SJCRH30 (cell line): ENCODE measurements around the gene MAD1L1. TPM values are rescaled to one million over a fixed set of nuclear protein-coding genes. Genes with fewer than 3 reads are reported as not detected.
"Not testable (repeated sequence)": the region's sequence is repeated elsewhere in the genome, so short reads cannot be mapped to it uniquely, and the experiment has no call there.

Experiments used
- DNase-seq, 2 experiments: peaks; one replicate each; pipeline ENCODE4 v3.0.0-alpha.2; 2015 to 2020
- H3K27ac ChIP-seq: fragments of 250-450 bp; sonication (Bioruptor Pico); 2 replicates; pipeline ENCODE4 v1.5.1; 2020; ENCODE audit warnings: mild to moderate bottlenecking, moderate library complexity
- H3K27me3 ChIP-seq: fragments of 250-450 bp; sonication (Bioruptor Pico); 2 replicates; pipeline ENCODE4 v1.5.1; 2020; ENCODE audit warnings: mild to moderate bottlenecking, moderate library complexity
- H3K36me3 ChIP-seq: fragments of 250-450 bp; sonication (Bioruptor Pico); 2 replicates; pipeline ENCODE4 v1.5.1; 2020; ENCODE audit warnings: mild to moderate bottlenecking, moderate library complexity
- H3K4me1 ChIP-seq: fragments of 250-450 bp; sonication (Bioruptor Pico); 2 replicates; pipeline ENCODE4 v1.5.1; 2020; ENCODE audit warnings: mild to moderate bottlenecking, moderate library complexity
- H3K4me3 ChIP-seq: fragments of 250-450 bp; sonication (Bioruptor Pico); 2 replicates; pipeline ENCODE4 v1.5.1; 2020; ENCODE audit warnings: mild to moderate bottlenecking, moderate library complexity
- H3K9me3 ChIP-seq: fragments of 250-450 bp; sonication (Bioruptor Pico); replicated peaks from 2 replicates; pipeline ENCODE4 v1.5.1; 2020; ENCODE audit warnings: mild to moderate bottlenecking, moderate library complexity
- total RNA-seq: library from RNA; depleted of rRNA; stranded (reverse); fragments of >200 nt; shearing (Covaris generic); gene quantifications from 2 replicates; pipeline ENCODE4 v1.2.3, GENCODE V29; 2014

MAD1L1 gene
- total RNA-seq, 1 experiment from 2014 or later: 31.5 TPM

DNA sequence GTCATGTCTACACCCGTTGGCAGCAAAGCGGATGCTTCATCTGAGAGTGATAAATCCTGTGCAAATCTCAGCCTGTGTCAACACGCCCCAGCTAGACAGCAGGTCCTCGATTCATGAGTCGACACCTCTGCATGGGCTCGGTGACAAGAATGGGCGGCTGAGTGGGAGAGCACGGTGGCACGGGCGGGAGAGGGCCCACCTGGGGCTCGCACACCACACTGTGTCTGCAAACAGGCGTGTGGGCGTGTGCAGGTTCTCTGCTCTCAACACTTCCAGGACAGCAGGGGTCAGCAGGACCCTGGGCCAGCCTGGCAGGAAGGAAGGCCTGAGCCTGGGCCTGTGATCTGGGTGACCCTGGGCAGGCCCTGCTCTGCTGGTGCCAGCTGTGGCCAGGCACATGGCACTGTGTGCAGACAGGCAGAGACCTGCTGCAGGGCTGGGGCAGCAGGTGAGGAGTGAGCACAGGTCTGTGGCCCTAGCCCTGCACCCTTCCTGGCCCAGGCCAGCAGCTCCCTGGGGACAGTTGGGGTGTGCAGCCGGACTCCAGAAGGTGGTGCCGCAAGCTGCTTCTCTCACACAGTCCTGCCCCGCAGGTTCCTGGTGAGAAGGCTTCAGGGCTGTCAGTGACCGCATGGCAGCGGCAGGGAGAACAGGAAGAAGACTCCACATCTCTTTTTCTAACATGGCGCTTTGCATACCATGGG, 346.2 kb downstream of the MAD1L1 start:
- H3K4me1 ChIP-seq: peaks cover 4% of the 10 kb centered on the region; the same call in 1 of the 2 replicates
- H3K27me3 ChIP-seq: no peaks in the 10 kb centered on the region
- no peaks in the 10 kb centered on the region for H3K36me3 ChIP-seq
- DNase-seq: no peak
- H3K27ac ChIP-seq: no peak overlapping the region
- no peaks in the 10 kb centered on the region for H3K9me3 ChIP-seq
- H3K4me3 ChIP-seq: no peak overlapping the region

GRCh38 chr7:1885465-1886226, 347.1 kb downstream of the MAD1L1 start:
- H3K4me3 ChIP-seq: no peak overlapping the region
- H3K27me3 ChIP-seq: no peaks in the 10 kb centered on the region
- H3K9me3 ChIP-seq: no peaks in the 10 kb centered on the region
- no peaks in the 10 kb centered on the region for H3K36me3 ChIP-seq
- H3K27ac ChIP-seq: no peak overlapping the region
- no peak for DNase-seq
- peaks cover 4% of the 10 kb centered on the region; the same call in 1 of the 2 replicates for H3K4me1 ChIP-seq

GRCh38 chr7:1884583-1885350, 348.0 kb downstream of the MAD1L1 start:
- Histone ChIP-seq H3K9me3 (no peaks in the 10 kb centered on the region), H3K36me3 (no peaks in the 10 kb centered on the region), H3K27ac (no peak overlapping the region), H3K27me3 (no peaks in the 10 kb centered on the region), H3K4me1 (peaks cover 2% of the 10 kb centered on the region; the same call in 1 of the 2 replicates), H3K4me3 (no peak overlapping the region)
- no peak for DNase-seq

DNA sequence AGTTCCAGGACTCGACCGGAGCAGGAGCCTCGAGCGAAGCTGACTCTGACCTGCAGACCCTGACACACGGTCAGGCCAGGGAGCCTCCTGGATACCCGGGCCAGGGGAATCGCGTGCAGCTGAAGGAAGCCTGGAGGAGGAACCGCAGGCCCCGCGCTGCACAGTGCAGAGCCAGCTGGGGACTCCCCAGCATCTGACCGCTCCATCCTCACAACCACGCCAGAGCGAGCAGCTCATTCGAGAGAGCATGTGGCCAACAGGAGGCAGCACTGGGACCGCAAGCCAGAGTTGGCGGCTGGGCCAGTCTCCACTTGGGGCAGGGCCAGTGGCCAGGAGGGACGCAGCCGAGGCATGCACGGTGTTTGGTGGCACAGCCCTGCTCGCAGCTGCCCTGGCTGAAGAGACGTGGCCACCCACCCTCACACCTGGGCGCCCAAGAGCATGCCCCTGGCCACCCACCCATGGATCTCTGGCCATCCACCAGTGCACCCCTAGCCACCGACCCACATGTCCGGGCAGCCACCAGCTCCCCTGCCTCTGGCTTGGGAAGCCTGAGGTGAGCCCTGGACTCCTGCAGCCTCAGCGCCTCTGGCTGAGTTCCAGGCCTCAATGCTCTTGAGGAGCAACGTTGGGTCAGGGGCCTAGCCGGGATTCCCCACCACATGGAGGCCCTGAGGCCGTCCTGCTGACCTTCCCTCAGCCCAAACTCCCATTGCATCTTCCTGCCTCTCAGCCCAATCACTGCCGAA, 348.7 kb downstream of the MAD1L1 start:
- Histone ChIP-seq H3K27ac (no peak overlapping the region), H3K27me3 (no peaks in the 10 kb centered on the region), H3K36me3 (no peaks in the 10 kb centered on the region), H3K4me3 (no peak overlapping the region), H3K9me3 (no peaks in the 10 kb centered on the region), H3K4me1 (no peaks in the 10 kb centered on the region)
- no peak for DNase-seq

GRCh38 chr7:1883031-1883761, 349.5 kb downstream of the MAD1L1 start:
- Histone ChIP-seq H3K27ac (no peak overlapping the region), H3K36me3 (no peaks in the 10 kb centered on the region), H3K27me3 (no peaks in the 10 kb centered on the region), H3K4me3 (no peak overlapping the region), H3K4me1 (no peaks in the 10 kb centered on the region), H3K9me3 (no peaks in the 10 kb centered on the region)
- DNase-seq: peak; percentile 38 to 50

- no peaks in the 10 kb centered on the region for H3K27me3 ChIP-seq
- no peak overlapping the region for H3K27ac ChIP-seq
- H3K9me3 ChIP-seq: no peaks in the 10 kb centered on the region
- H3K36me3 ChIP-seq: no peaks in the 10 kb centered on the region
- no peak overlapping the region for H3K4me3 ChIP-seq
- H3K4me1 ChIP-seq: no peaks in the 10 kb centered on the region
- no peak for DNase-seq
Observed at GRCh38 chr7:1882451-1882850, 350.3 kb downstream of the MAD1L1 start.

DNA sequence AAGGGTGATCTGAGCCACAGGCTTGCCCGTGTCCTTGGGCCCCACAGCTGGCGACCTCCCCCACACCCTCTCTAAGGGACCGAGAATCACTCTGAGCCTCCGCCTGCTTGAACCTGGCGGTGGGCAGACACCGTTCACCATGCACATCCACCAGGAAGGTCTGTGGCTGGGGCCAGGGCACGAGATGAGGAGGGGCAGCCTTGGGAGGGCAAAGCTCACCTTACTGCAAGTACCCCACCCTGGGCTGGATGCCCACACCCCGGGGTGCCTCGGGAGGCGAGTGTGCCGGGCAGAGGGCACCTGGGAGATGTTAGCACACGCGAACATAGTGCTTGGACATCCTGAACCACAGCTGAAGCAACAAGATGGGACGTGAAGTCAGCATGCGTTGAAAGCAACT, 350.8 kb downstream of the MAD1L1 start:
- Histone ChIP-seq H3K36me3 (no peaks in the 10 kb centered on the region), H3K4me1 (no peaks in the 10 kb centered on the region), H3K4me3 (no peak overlapping the region), H3K27me3 (no peaks in the 10 kb centered on the region), H3K9me3 (no peaks in the 10 kb centered on the region), H3K27ac (no peak overlapping the region)
- DNase-seq: no peak

DNA sequence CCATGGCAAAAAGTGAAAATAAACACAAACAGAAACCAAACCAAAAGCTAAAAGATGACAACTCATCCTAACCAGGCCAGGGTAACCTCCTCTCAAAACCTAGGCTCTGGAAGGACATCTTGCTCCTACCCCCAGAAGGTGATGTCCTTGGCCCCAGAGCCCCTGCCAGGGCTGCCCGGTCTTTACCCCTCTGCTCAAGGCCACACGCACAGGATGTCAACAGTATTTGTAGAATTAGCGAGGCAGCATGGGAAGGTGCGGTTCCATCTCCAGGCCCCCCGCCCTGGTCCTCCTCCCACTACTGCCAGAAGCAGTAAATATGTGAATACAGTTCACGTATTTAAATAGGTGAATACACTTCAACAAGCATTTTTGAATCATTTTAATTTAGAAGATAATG, 356.1 kb downstream of the MAD1L1 start:
- H3K9me3 ChIP-seq, H3K4me3 ChIP-seq, DNase-seq, H3K36me3 ChIP-seq, H3K27ac ChIP-seq, H3K27me3 ChIP-seq, H3K4me1 ChIP-seq: not testable (repeated sequence)

DNA sequence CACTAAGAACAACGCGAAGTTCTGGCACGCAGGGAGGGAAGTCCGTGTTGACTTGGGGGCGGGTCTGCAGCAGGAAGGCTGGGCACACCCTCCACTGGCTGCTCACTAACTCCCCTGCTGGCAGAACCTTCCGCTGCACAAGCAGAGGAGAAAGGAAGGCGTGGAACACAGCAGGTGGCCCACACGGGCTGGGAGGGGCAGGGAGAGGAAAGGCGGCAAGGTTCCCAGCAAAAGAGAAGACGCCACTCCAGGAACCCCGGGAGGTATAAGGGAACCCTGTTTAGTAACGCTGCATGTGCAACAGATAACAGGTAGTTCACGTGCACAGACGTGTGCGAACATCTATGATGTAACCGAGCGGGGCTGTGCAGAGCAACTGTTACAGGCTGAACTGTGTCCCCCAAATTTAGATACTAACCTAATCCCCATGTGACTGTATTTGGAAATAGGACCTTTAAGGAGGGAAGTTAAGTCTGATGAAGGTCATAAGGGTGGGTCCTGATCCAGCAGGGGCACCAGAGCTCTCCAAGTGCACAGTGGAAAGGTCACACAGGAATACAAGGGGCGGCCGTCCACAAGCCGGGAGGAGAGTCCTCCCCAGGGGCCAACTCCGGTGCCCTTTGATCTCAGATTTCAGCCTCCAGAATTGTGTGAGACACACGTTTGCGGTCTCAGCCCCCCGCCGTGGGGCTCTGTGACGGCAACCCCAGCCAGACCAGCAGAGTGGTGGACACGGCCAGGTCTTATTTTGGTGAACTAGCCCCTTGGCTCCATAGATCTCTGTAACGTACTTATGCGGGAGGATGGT, 357.1 kb downstream of the MAD1L1 start:
- not testable (repeated sequence) for H3K27ac ChIP-seq, H3K4me3 ChIP-seq, H3K36me3 ChIP-seq, H3K27me3 ChIP-seq, H3K4me1 ChIP-seq, H3K9me3 ChIP-seq
- peak; percentile 27 to 34 for DNase-seq

GRCh38 chr7:1874590-1875391, 358.0 kb downstream of the MAD1L1 start:
- DNase-seq: not testable (repeated sequence)

GRCh38 chr7:1873857-1874589, 358.7 kb downstream of the MAD1L1 start:
- Histone ChIP-seq H3K27me3 (no peaks in the 10 kb centered on the region), H3K27ac (no peak overlapping the region), H3K36me3 (no peaks in the 10 kb centered on the region), H3K4me3 (no peak overlapping the region), H3K4me1 (no peaks in the 10 kb centered on the region), H3K9me3 (no peaks in the 10 kb centered on the region)
- DNase-seq: no peak

More at GRCh38 chr7:1874590-1875391, 358.0 kb downstream of the MAD1L1 start:
- H3K36me3 ChIP-seq, H3K27ac ChIP-seq, H3K27me3 ChIP-seq, H3K4me3 ChIP-seq, H3K9me3 ChIP-seq, H3K4me1 ChIP-seq: not testable (repeated sequence)

DNA sequence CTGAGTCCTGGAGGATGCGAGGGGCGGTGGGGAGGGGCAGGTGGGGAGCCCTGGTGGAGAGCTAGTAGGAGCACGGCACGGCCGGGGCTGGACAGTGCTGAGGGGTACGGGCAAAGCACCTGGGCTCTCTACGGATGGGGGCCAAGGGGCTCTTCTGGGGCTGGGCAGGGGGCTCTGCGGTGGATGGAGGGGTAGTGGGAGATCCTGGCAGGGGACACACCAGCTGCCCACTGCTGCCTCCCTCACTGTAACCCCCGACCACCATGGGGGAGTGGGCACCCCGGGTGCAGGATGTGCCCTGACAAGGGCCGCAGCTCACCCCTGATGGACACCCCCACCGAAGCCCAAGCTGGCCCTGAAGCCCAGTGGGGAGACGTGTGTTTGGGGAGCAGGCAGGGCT, 359.3 kb downstream of the MAD1L1 start:
- no peak for DNase-seq
- H3K27me3 ChIP-seq: no peaks in the 10 kb centered on the region
- no peaks in the 10 kb centered on the region for H3K9me3 ChIP-seq
- no peaks in the 10 kb centered on the region for H3K4me1 ChIP-seq
- H3K27ac ChIP-seq: no peak overlapping the region
- no peak overlapping the region for H3K4me3 ChIP-seq
- H3K36me3 ChIP-seq: no peaks in the 10 kb centered on the region
